ENCODE data around the gene DAD1.
"Not testable (repeated sequence)": the region's sequence is repeated elsewhere in the genome, so short reads cannot be mapped to it uniquely, and the experiment has no call there.

The DAD1 gene

GRCh38 chr14:22552001-22552826, 36.8 kb downstream of the DAD1 start:
- no peak for DNase-seq (ENCODE audit: low read depth in 2 of 2)

GRCh38 chr14:22551605-22551997, 37.4 kb downstream of the DAD1 start:
- no peak for DNase-seq (ENCODE audit: low read depth in 2 of 2)

DNA sequence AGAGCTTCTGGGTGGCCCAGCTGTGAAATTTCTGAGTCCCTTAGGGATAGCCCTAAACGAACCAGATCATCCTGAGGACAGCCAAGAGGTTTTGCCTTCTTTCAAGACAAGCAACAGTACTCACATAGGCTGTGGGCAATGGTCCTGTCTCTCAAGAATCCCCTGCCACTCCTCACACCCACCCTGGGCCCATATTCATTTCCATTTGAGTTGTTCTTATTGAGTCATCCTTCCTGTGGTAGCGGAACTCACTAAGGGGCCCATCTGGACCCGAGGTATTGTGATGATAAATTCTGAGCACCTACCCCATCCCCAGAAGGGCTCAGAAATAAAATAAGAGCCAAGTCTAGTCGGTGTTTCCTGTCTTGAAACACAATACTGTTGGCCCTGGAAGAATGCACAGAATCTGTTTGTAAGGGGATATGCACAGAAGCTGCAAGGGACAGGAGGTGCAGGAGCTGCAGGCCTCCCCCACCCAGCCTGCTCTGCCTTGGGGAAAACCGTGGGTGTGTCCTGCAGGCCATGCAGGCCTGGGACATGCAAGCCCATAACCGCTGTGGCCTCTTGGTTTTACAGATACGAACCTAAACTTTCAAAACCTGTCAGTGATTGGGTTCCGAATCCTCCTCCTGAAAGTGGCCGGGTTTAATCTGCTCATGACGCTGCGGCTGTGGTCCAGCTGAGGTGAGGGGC, 38.9 kb downstream of the DAD1 start:
- DNase-seq (ENCODE audit: low read depth in 2 of 2) = peak in 1 of 2 donors; percentile 62

- no peak for DNase-seq (ENCODE audit: low read depth in 2 of 2)
Observed at GRCh38 chr14:22549324-22549962, 39.6 kb downstream of the DAD1 start.

DNA sequence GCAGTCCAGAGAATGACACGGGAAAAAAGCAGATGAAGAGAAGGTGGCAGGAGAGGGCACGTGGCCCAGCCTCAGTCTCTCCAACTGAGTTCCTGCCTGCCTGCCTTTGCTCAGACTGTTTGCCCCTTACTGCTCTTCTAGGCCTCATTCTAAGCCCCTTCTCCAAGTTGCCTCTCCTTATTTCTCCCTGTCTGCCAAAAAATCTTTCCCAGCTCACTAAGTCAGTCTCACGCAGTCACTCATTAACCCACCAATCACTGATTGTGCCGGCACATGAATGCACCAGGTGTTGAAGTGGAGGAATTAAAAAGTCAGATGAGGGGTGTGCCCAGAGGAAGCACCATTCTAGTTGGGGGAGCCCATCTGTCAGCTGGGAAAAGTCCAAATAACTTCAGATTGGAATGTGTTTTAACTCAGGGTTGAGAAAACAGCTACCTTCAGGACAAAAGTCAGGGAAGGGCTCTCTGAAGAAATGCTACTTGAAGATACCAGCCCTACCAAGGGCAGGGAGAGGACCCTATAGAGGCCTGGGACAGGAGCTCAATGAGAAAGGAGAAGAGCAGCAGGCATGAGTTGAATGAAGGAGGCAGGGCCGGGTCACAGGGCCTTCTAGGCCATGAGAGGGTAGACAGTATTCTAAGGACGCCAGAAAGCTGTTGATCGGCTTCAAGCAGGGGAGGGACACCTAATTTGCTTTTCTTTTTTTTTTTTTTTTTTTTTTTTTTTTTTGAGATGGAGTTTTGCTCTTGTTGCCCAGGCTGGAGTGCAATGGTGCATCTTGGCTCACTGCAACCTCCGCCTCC, 40.9 kb downstream of the DAD1 start:
- DNase-seq (ENCODE audit: low read depth in 2 of 2) = no peak

GRCh38 chr14:22547313-22547947, 41.6 kb downstream of the DAD1 start:
- no peak for DNase-seq (ENCODE audit: low read depth in 2 of 2)

- no peak for DNase-seq (ENCODE audit: low read depth in 2 of 2)
Observed at GRCh38 chr14:22546722-22547071, 42.3 kb downstream of the DAD1 start.

- DNase-seq (ENCODE audit: low read depth in 2 of 2) = no peak
Observed at GRCh38 chr14:22545842-22546721, 42.9 kb downstream of the DAD1 start.

- DNase-seq (ENCODE audit: low read depth in 2 of 2) = no peak
Observed at GRCh38 chr14:22544881-22545420, 44.1 kb downstream of the DAD1 start.

- DNase-seq (ENCODE audit: low read depth in 2 of 2) = no peak
Observed at GRCh38 chr14:22544406-22544805, 44.6 kb downstream of the DAD1 start.

DNA sequence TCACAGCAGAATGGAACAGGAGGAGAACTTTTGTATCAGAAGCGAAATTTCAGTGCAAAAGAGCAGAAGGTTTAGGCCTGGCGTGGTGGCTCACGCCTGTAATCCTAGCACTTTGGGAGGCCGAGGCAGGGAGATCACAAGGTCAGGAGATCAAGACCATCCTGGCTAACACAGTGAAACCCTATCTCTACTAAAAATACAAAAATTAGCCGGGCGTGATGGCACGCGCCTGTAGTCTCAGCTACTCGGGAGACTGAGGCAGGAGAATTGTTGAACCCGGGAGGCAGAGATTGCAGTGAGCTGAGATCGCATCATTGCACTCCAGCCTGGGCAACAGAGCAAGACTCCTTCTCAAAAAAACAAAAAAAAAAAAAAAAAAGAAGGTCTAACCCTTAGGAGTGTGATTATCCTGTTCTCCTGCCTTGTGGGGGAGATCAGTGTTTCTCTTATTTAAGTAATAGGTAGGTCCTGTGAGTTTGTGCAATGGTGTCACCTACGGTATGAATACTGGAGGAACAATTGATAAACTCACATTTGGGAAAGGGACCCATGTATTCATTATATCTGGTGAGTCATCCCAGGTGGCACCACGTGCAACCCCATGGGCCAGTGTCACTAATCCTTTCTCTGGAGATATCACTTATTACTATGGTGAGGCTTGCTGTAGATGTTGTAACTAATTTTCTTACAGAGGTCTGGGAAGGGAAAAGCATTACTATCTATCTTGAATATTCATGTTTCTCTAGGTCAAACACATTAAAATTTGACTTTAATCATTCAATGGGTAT, 45.3 kb downstream of the DAD1 start:
- not testable (repeated sequence) for DNase-seq (ENCODE audit: low read depth in 2 of 2)

- no peak for DNase-seq (ENCODE audit: low read depth in 2 of 2)
Observed at GRCh38 chr14:22542360-22542759, 46.7 kb downstream of the DAD1 start.

DNA sequence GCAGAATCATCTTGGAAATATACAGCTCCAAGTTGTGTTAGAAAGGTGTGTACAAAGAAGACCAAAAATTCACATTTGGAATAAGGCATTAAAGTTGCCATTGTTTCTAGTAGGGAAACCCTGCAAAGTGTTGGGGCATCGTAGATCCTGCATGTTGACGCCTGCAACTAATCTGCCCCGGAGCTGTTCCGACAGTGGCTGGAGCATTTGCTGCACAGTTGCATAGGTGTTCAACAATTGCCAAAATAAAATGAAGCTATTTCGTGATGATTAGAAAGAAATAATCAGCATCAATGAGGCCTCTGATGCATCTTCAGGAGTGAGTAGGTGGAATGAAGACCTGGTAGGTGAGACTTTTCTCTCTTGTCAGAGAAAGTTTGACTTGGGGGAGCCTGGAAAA, 47.3 kb downstream of the DAD1 start:
- no peak for DNase-seq (ENCODE audit: low read depth in 2 of 2)

- no peak for DNase-seq (ENCODE audit: low read depth in 2 of 2)
Observed at GRCh38 chr14:22540811-22541360, 48.1 kb downstream of the DAD1 start.

DNA sequence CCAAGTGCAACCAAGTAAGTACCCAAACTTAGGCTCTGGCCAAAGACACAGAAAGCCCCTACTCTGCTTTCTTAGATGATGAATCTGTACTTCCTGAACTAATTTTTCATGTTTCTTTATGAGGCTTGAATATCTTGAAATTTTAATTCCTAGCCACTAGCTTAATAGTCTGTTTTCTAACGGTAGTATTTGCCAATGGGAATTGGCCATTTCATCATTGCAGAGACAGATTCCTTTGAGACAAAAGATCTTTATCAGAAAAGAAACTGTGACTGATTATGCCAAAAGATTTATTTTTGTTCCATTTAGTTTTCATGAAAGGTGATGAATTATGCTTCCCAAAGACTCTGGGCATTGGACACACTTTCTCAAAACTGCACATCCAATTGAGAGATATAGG, 48.7 kb downstream of the DAD1 start:
- DNase-seq (ENCODE audit: low read depth in 2 of 2) = no peak

DNA sequence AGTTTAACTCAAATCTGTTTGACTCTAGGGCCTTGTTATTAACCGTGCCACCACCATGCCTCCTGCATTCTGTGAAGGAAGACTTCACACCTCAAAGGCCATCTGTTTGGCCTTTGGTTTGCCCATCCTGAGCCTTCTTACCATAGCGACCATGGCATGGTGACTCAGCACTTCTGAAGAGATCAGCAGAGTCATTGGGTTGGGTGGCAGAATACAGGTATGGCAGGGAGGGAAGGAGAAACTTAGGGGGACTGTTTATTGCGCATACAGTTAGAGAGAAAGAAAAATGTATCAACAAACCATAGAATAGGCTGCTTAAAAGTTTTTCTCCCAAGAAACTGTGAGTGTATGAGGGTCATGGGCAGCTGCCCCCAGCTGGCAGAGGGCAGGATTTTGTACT, 49.2 kb downstream of the DAD1 start:
- DNase-seq (ENCODE audit: low read depth in 2 of 2) = no peak

GRCh38 chr14:22538671-22539228, 50.3 kb downstream of the DAD1 start:
- DNase-seq (ENCODE audit: low read depth in 2 of 2) = no peak

DNA sequence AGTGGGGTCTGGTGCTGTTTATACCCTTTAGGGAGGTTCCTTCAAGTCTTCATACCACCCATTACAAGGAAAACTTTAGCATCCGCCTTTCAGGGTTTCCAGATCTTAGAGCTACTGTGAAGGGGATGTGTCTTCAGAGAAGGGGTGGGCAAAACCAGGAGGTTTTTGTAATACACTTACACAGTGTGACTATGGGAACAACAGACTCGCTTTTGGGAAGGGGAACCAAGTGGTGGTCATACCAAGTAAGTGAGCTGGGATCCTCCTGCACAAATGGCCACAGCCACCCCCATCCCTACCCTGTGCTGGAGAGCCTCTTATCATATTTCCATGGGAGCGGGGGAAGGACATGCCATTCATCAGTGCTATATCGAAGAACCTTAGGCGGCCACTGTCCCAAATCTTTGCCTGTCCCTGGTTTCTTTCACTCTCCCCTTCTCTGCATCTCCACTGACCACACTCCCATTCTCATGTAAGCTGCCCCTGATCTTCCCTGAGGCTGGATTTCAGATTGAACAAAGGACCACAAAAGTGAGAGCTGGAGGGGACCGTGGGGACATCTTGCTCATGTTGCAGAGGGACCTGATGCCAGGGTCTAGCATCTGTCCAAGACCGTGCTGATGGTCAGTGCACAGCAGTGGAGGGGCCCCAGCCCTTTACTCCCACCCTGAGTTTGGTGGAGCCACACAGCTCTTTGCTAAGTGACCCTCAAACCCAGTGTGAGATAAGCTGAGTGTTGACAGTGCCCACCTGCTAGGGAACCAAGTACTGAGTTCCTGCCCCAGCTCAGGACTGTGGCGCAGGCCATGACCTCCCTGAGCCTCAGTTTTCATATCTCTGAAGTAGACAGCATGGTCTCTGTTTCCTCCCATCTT, 51.4 kb downstream of the DAD1 start:
- DNase-seq (ENCODE audit: low read depth in 2 of 2) = no peak

Data from activated CD8-positive, alpha-beta memory T cell treated with anti-CD3 and anti-CD28 coated beads for 4 hours (primary cell).